NCI-H2227 (cell line): ENCODE results near the gene PDE8A.

ENCODE experiments used
- DNase-seq: peaks from one replicate; lab custom pipeline; 2025; ENCODE audit not compliant: unreplicated experiment; lab: John Stamatoyannopoulos, UW

PDE8A gene

GRCh38 chr15:85031086-85031943, 49.7 kb downstream of the PDE8A start:
- no peak for DNase-seq

- DNase-seq = no peak
Measured at GRCh38 chr15:85031944-85032558, 50.4 kb downstream of the PDE8A start.

GRCh38 chr15:85033148-85033547, 51.5 kb downstream of the PDE8A start:
- no peak for DNase-seq

DNA sequence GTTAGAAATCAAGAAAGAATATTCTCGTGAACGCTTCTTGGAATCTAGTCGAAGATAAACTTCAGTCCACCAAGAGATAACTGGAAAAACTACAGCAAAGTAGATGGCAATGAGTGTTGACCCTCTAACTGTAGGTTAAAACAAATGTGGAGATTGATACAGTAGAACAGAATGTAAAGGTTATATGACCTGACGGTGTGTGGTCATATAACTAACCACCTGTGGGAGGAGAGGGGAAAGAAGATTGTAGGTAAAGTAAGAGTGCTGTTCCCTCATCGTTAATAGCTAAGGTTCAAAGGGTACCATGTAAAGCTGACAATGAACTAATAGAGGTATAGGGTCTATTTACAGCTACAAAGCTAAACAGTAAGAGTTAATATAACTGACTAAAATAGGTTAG, 52.6 kb downstream of the PDE8A start:
- no peak for DNase-seq

DNA sequence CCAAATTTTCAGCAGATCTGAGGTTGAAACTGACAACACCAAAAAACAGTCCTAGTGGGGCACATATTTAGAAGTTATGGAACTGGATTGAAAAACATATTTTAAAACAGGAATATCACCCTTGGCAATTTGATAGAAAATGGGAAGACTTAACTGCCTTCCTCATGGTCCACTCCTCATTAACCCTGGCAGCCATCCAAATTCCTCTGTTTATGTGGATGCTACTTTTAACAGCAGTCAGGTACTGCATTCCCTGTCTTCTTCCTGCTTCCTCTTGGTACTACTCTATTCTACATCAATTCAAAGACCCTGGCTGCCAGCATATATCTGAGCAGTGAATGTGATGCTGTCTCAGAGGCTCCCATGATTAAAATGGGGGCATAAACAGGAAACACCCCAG, 54.3 kb downstream of the PDE8A start:
- no peak for DNase-seq

GRCh38 chr15:85036716-85037115, 55.1 kb downstream of the PDE8A start:
- no peak for DNase-seq

GRCh38 chr15:85037641-85038040, 56.0 kb downstream of the PDE8A start:
- no peak for DNase-seq

DNA sequence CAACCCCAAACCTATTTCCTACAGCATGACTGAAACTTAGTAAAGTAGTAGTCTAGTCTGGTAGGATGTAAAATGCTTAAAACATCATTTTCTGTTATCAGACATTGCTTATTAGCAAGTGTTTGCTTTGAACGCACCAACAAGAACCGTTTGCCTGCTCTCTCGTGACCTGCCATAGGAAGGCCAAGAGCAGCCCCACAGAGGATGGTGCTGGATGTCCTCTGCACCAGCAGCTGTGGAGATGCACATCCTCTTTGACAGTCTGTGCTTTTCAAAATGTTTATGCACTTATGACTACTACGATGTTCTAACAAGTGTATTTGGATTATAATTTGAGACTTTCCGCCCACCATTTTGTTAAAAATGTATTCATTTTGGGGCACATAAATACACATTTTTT, 59.6 kb downstream of the PDE8A start:
- DNase-seq = no peak

- DNase-seq = peak; percentile 39
Measured at GRCh38 chr15:85044251-85044853, 62.7 kb downstream of the PDE8A start.

GRCh38 chr15:85044894-85045293, 63.2 kb downstream of the PDE8A start:
- DNase-seq = no peak

DNA sequence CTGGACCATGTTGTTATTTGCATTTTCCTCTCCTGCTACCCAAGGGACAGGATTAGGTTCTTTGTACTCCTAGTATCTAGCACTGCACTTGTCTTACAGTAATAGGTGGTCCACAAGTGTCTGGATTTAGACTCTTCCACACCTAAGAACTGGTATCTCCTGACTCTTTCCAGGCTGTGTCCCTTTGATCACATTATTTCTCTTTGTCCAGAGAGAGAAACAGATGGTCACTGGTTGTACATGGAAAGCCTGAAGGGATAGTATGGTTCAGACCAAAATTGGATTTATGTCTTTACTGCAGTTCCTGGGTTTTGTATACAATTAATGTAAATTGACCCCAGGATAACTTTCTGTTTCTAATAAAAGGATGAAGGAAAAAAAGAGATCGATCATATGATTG, 64.0 kb downstream of the PDE8A start:
- no peak for DNase-seq

DNA sequence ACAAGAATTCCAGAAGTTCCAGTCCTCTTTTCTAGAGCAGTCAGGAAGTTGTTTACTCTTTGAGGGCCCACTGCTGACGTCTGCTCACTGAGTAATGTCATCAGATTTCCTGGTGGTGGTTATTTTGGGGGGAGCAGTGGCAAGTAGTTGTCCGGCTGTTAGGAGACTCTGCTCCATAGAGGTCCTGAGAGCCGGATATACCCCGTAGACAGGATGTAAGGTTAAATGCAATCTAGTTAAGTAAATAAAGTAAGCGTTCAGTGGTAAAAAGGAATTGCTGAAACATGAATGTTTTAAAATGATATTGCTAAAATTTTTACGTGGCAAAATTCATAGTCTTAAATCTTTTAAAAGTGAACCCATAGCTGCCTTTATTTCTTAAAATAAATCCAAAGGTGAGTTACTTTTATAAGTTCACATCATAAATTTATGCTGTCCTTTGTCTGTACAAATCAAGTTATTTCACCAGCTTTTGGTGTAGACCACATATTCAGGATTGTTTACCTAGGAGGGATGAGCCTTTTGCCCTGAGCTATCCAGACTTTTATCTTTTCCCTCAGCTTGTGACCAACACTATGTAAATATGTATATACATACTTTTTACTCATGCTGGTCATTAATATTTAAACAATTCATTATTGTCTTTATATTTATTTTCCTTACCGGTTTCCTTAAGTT, 65.8 kb downstream of the PDE8A start:
- DNase-seq = no peak

DNA sequence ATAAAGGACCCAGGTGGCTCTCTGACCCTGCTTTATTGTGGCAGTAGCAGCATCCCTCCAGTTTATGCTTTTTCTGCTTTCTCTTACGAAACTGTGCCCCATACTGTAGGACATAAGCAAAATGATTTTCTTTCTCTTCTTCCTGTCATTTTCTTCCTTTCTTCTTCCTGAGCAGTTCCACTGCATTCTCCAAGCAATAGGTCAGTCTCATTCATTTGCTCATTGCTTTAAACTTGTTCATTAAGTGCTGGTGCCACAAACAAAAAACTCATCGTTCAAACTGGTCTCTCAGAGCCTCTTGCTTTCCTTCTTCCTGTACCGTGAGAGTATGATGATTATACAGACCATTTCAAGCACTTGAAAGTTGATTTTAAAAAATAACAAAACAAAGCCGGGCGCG, 66.8 kb downstream of the PDE8A start:
- DNase-seq = no peak

- DNase-seq = no peak
Measured at GRCh38 chr15:85049805-85050204, 68.1 kb downstream of the PDE8A start.

GRCh38 chr15:85059734-85060133, 78.1 kb downstream of the PDE8A start:
- DNase-seq = no peak

GRCh38 chr15:85062560-85062959, 80.9 kb downstream of the PDE8A start:
- no peak for DNase-seq

DNA sequence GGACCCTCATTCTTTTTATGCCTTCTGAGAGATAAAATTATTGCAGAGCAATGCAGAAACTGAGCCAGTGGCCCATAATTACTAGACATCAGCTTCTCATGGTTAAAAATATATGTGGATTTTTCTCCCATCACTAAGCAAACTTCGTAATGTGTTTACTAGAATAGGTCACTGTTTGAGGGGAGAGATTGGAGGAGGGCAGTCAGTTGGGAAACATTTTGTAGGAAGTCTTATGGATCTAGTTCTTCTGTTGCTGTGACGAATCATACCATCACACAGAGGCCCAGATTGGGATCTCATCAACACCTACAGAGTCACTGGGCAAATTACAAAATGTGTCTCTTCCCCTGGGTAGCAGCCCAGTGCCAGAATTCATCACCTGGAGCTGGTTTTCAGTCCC, 81.4 kb downstream of the PDE8A start:
- DNase-seq = no peak

GRCh38 chr15:85063522-85064079, 81.9 kb downstream of the PDE8A start:
- DNase-seq = no peak

DNA sequence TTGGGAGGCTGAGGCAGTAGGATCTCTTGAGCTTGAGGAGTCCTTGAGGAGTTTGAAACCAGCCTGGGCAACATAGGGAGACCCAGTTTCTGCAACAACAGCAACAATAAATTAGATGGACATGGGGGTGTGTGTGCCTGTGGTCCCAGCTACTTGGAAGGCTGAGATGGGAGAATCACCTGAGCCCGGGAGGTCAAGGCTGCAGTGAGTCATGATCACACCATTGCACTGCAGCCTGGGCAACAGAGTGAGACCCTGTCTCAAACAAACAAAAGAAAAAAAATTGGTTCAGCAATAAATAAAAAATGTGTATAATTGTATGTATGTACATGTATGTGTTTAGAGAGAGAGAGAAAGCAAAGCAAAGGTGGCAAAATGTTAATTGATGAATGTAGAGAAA, 83.1 kb downstream of the PDE8A start:
- no peak for DNase-seq

DNA sequence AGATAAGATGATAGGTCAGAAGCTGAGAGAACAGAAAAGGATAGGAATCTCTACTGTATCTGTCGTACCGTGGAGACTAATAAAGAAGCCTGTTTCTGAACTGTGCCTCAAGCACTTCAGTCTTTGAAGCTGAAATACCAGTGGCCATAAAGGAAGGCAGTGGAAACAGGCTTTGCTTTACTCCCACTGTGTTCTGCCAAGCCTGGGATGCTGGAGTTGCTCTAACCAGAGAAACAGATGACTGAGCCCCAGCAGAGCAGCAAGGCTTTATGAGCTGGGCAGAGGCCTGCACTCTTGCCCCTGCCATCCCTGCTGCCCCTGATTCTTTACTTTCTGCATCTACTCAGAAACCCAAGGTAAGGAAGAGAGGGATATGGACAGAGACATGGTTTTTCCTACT, 89.4 kb downstream of the PDE8A start:
- no peak for DNase-seq

- no peak for DNase-seq
Measured at GRCh38 chr15:85071504-85071903, 89.8 kb downstream of the PDE8A start.
